Fibroblast of lung (primary cell): ENCODE data around the gene PRTN3. TPM values are rescaled to one million over a fixed set of nuclear protein-coding genes. Genes with fewer than 3 reads are reported as not detected.
A peak's percentile ranks its signal among the peaks of the same experiment; 100 is the strongest.

Source experiments
- DNase-seq, 2 donors: peaks; one replicate each; pipeline versions ENCODE4 v3.0.0 to v3.0.0-alpha.2; 2010; ENCODE audit warnings: low read depth in 2 of 2
- H2AFZ ChIP-seq: 2 replicates; pipeline ENCODE4 v1.5.1; 2012; ENCODE audit warnings: low read length, control low read depth, inconsistent platforms
- H3K27ac ChIP-seq: 2 replicates; pipeline ENCODE4 v1.5.1; 2011; ENCODE audit warnings: low read length, control low read depth; ENCODE audit not compliant: insufficient read depth
- H3K27me3 ChIP-seq: 2 replicates; pipeline ENCODE4 v1.5.1; 2011; ENCODE audit warnings: mild to moderate bottlenecking, low read length; ENCODE audit not compliant: control insufficient read depth, insufficient read depth
- H3K36me3 ChIP-seq: 2 replicates; pipeline ENCODE4 v1.5.1; 2011; ENCODE audit warnings: low read length; ENCODE audit not compliant: control insufficient read depth, insufficient read depth
- H3K4me1 ChIP-seq: 2 replicates; pipeline ENCODE4 v1.5.1; 2011; ENCODE audit warnings: low read length; ENCODE audit not compliant: control insufficient read depth, insufficient read depth; ENCODE audit errors: extremely low read depth
- H3K4me2 ChIP-seq: 2 replicates; pipeline ENCODE4 v1.5.1; 2011; ENCODE audit warnings: low read length, control low read depth; ENCODE audit not compliant: insufficient read depth; ENCODE audit errors: extremely low read depth
- H3K4me3 ChIP-seq, 4 experiments: fragments of 200-600 bp in 1 of 4; sonication (generic) in 1 of 4; replicated peaks in 1 of 4; 2 replicates each; pipeline ENCODE4 v1.5.1; 2011 to 2016; ENCODE audit warnings: low read length in 4 of 4, low read depth in 3 of 4, mild to moderate bottlenecking in 3 of 4, control low read depth in 2 of 4, inconsistent platforms in 1 of 4, mixed read lengths in 1 of 4; ENCODE audit not compliant: insufficient read depth in 1 of 4; ENCODE audit errors: control extremely low read depth in 1 of 4
- H3K79me2 ChIP-seq: 2 replicates; pipeline ENCODE4 v1.5.1; 2012; ENCODE audit warnings: mild to moderate bottlenecking, low read length, inconsistent platforms; ENCODE audit not compliant: control insufficient read depth, insufficient read depth
- H3K9ac ChIP-seq: 2 replicates; pipeline ENCODE4 v1.5.1; 2011; ENCODE audit warnings: mild to moderate bottlenecking, low read length, control low read depth; ENCODE audit not compliant: insufficient read depth
- H3K9me3 ChIP-seq: 2 replicates; pipeline ENCODE4 v1.5.1; 2012; ENCODE audit warnings: low read depth, low read length; ENCODE audit not compliant: control insufficient read depth, insufficient read depth
- H4K20me1 ChIP-seq: 2 replicates; pipeline ENCODE4 v1.5.1; 2011; ENCODE audit warnings: low read length; ENCODE audit not compliant: control insufficient read depth, insufficient read depth; ENCODE audit errors: extremely low read depth
- EZH2 ChIP-seq: IDR thresholded peaks from 2 replicates; pipeline ENCODE4 v1.5.1; 2012; ENCODE audit warnings: low read length, control low read depth, mild to moderate bottlenecking; ENCODE audit errors: missing control alignments
- polyA plus RNA-seq, 2 donors: library from polyadenylated mRNA; depleted of rRNA in 1 of 2; stranded (reverse) in 1 of 2; unstranded in 1 of 2; fragments of >200 nt; gene quantifications; 2 replicates each; pipeline ENCODE4 v1.2.1, GENCODE V29; 2011 to 2012; ENCODE audit warnings: missing spikeins in 1 of 2
- total RNA-seq: library from RNA; depleted of rRNA; stranded (reverse); fragments of >200 nt; gene quantifications from 2 replicates; pipeline ENCODE4 v1.2.1, GENCODE V29; 2014
- TF ChIP-seq, protein P1 (sequence below), 2 donors: IDR thresholded peaks in 1 of 2; conservative IDR thresholded peaks in 1 of 2; 1 replicate in 1 of 2; 2 replicates in 1 of 2; pipeline ENCODE4 v1.5.1; 2011 to 2012; ENCODE audit warnings: low read length in 2 of 2, control low read depth in 1 of 2, inconsistent platforms in 1 of 2, low read depth in 1 of 2, mild to moderate bottlenecking in 1 of 2

The PRTN3 gene
- total and polyA plus RNA-seq, 2 donors (not counting 1 experiment from before 2014, with no cell fraction given), result not detected

DNA sequence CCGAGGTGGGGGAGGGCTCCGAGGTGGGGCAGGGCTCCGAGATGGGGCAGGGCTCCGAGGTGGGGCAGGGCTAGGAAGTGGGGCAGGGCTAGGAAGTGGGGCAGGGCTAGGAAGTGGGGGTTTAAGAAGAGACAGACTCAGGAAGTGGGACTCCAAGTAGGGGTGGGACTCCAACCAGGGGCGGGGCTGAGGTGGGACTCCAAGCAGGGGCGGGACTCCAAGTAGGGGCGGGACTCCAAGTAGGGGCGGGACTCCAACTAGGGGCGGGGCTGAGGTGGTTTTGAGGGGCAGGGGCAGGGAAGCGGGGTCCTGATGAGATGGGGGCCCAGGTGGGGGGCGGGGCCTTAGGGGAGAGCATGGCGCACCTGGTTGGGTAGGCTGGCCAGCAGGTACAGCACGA, 32.3 kb downstream of the PRTN3 start:
- Histone ChIP-seq H3K79me2 (no peaks in the 10 kb centered on the region), H3K9ac (no peak overlapping the region), H3K27ac (no peak overlapping the region), H3K4me3 (no peak overlapping the region), H3K36me3 (peaks cover 29% of the 10 kb centered on the region), H3K4me1 (peaks cover 11% of the 10 kb centered on the region), H4K20me1 (no peaks in the 10 kb centered on the region), H3K9me3 (no peaks in the 10 kb centered on the region), H3K4me2 (no peak overlapping the region), H3K27me3 (no peaks in the 10 kb centered on the region), H2AFZ (no peak overlapping the region)
- DNase-seq, result peak; percentile 55 to 64
- no peak for TF ChIP-seq EZH2
- TF ChIP-seq, protein P1, sequence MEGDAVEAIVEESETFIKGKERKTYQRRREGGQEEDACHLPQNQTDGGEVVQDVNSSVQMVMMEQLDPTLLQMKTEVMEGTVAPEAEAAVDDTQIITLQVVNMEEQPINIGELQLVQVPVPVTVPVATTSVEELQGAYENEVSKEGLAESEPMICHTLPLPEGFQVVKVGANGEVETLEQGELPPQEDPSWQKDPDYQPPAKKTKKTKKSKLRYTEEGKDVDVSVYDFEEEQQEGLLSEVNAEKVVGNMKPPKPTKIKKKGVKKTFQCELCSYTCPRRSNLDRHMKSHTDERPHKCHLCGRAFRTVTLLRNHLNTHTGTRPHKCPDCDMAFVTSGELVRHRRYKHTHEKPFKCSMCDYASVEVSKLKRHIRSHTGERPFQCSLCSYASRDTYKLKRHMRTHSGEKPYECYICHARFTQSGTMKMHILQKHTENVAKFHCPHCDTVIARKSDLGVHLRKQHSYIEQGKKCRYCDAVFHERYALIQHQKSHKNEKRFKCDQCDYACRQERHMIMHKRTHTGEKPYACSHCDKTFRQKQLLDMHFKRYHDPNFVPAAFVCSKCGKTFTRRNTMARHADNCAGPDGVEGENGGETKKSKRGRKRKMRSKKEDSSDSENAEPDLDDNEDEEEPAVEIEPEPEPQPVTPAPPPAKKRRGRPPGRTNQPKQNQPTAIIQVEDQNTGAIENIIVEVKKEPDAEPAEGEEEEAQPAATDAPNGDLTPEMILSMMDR (conservative IDR thresholded peaks at IDR 0.05 in 1 of 2, IDR thresholded peaks at IDR 0.05 in 1 of 2; ENCODE audit: low read depth in 1 of 2, low read length in 2 of 2), result no peak

DNA sequence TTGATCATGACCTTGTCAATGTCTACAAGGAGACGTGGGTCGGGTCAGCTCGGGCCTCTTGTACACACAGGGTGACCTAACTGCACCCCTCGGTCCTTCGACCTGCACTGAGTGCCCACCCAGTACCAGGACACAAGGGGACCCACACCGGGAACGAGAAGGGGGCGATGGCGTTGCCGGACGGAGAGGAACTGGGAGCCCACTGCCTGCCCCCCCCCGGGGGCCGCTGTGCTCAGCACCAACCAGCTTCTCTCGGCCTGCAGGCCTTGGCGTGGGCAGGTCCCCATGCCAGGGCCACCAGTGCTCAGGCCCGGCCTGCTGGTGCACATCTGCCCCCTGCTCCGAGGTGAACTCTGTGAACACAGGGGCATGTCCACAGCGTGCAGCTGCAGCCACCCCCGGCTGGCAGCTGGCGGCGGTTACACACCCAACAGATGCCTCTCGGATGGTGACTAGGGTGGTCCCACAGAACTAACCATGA, 32.8 kb downstream of the PRTN3 start:
- Histone ChIP-seq H2AFZ (no peak overlapping the region), H3K9me3 (no peaks in the 10 kb centered on the region), H3K4me2 (no peak overlapping the region), H3K9ac (no peak overlapping the region), H3K79me2 (no peaks in the 10 kb centered on the region), H4K20me1 (no peaks in the 10 kb centered on the region), H3K4me1 (peaks cover 11% of the 10 kb centered on the region), H3K27ac (no peak overlapping the region), H3K27me3 (no peaks in the 10 kb centered on the region), H3K4me3 (no peak overlapping the region), H3K36me3 (peaks cover 25% of the 10 kb centered on the region)
- TF ChIP-seq EZH2, result no peak
- TF ChIP-seq, protein P1 (conservative IDR thresholded peaks at IDR 0.05 in 1 of 2, IDR thresholded peaks at IDR 0.05 in 1 of 2; ENCODE audit: low read depth in 1 of 2, low read length in 2 of 2), result no peak
- DNase-seq, result no peak

- H3K4me1 ChIP-seq, result no peaks in the 10 kb centered on the region
- no peak overlapping the region for H3K4me3 ChIP-seq
- no peak overlapping the region for H3K9ac ChIP-seq
- no peak for DNase-seq
- no peaks in the 10 kb centered on the region for H4K20me1 ChIP-seq
- TF ChIP-seq, protein P1 (conservative IDR thresholded peaks at IDR 0.05 in 1 of 2, IDR thresholded peaks at IDR 0.05 in 1 of 2; ENCODE audit: low read depth in 1 of 2, low read length in 2 of 2), result no peak
- no peak for TF ChIP-seq EZH2
- no peaks in the 10 kb centered on the region for H3K9me3 ChIP-seq
- H3K79me2 ChIP-seq, result no peaks in the 10 kb centered on the region
- H3K4me2 ChIP-seq, result no peak overlapping the region
- H3K27ac ChIP-seq, result no peak overlapping the region
- peaks cover 23% of the 10 kb centered on the region for H3K36me3 ChIP-seq
- H2AFZ ChIP-seq, result no peak overlapping the region
- no peaks in the 10 kb centered on the region for H3K27me3 ChIP-seq
These were observed 34.6 kb downstream of the PRTN3 start for GRCh38 chr19:875265-875879.
